HG03039 (cell line): ENCODE data around the gene DCAKD.

ENCODE experiments used
- ATAC-seq: cut with Tn5 transposase; IDR thresholded peaks from one replicate; pipeline ENCODE4 v1.9.1; 2021; ENCODE audit warnings: mild to moderate bottlenecking, moderate library complexity; ENCODE audit not compliant: unreplicated experiment

The DCAKD gene

GRCh38 chr17:44977814-44978550 is 73.5 kb downstream of the DCAKD start:
- no peak for ATAC-seq

GRCh38 chr17:44977065-44977464 is 74.4 kb downstream of the DCAKD start:
- ATAC-seq, result no peak

GRCh38 chr17:44976206-44976605 is 75.2 kb downstream of the DCAKD start:
- ATAC-seq, result no peak
